GM23338 (cell line): ENCODE data around the gene TBC1D9. TPM values are rescaled to one million over a fixed set of nuclear protein-coding genes. Genes with fewer than 3 reads are reported as not detected.

Experiments
- ATAC-seq: fragments of 200-7000 bp; cut with Tn5 transposase; 3 replicates; pipeline ENCODE4 v1.9.1; 2020
- DNase-seq: peaks from one replicate; pipeline ENCODE4 v3.0.0-alpha.2; 2015; ENCODE audit warnings: low spot score
- H2AFZ ChIP-seq: fragments of 200-600 bp; sonication (generic); 2 replicates; pipeline ENCODE4 v1.8.0; 2016; ENCODE audit warnings: antibody characterized with exemption, mild to moderate bottlenecking, moderate library complexity
- H3F3A ChIP-seq: fragments of 200-600 bp; sonication (generic); replicated peaks from 2 replicates; pipeline ENCODE4 v1.8.0; 2017; ENCODE audit warnings: antibody characterized with exemption, mixed run types, low read depth
- H3K27ac ChIP-seq: fragments of 200-600 bp; sonication (generic); 2 replicates; pipeline ENCODE4 v1.6.1; 2016; ENCODE audit warnings: low read depth
- H3K27me3 ChIP-seq: fragments of 200-600 bp; sonication (generic); 2 replicates; pipeline ENCODE4 v1.8.0; 2016; ENCODE audit warnings: mild to moderate bottlenecking, mixed run types, moderate library complexity; ENCODE audit not compliant: insufficient read depth
- H3K36me3 ChIP-seq: fragments of 200-600 bp; sonication (generic); 2 replicates; pipeline ENCODE4 v1.8.0; 2016; ENCODE audit warnings: mild to moderate bottlenecking; ENCODE audit not compliant: insufficient read depth
- H3K4me1 ChIP-seq: fragments of 200-600 bp; sonication (generic); 2 replicates; pipeline ENCODE4 v1.8.0; 2016; ENCODE audit warnings: mild to moderate bottlenecking, moderate library complexity; ENCODE audit not compliant: insufficient read depth
- H3K4me2 ChIP-seq: fragments of 200-600 bp; sonication (generic); 2 replicates; pipeline ENCODE4 v1.7.1; 2017; ENCODE audit warnings: mixed run types
- H3K4me3 ChIP-seq: fragments of 200-600 bp; sonication (generic); 2 replicates; pipeline ENCODE4 v1.6.1; 2016; ENCODE audit warnings: mixed run types
- H3K79me2 ChIP-seq: fragments of 200-600 bp; sonication (generic); replicated peaks from 2 replicates; pipeline ENCODE4 v1.8.0; 2017; ENCODE audit warnings: mild to moderate bottlenecking; ENCODE audit not compliant: insufficient read depth
- H3K9me2 ChIP-seq: fragments of 200-600 bp; sonication (generic); 2 replicates; pipeline ENCODE4 v1.8.0; 2017; ENCODE audit not compliant: insufficient read depth
- H4K20me1 ChIP-seq: fragments of 200-600 bp; sonication (generic); replicated peaks from 2 replicates; pipeline ENCODE4 v1.8.0; 2017; ENCODE audit warnings: mild to moderate bottlenecking; ENCODE audit not compliant: insufficient read depth
- H3K27ac Mint-ChIP-seq: 2 replicates; pipeline ENCODE4 v1.8.0; 2020; ENCODE audit warnings: inconsistent platforms, mild to moderate bottlenecking, moderate library complexity, mixed read lengths
- H3K27me3 Mint-ChIP-seq: 3 replicates; pipeline ENCODE4 v1.8.0; 2022; ENCODE audit warnings: low read depth, mild to moderate bottlenecking, moderate library complexity, mixed read lengths, inconsistent platforms; ENCODE audit not compliant: insufficient read depth, poor library complexity
- H3K36me3 Mint-ChIP-seq: 3 replicates; pipeline ENCODE4 v1.8.0; 2021; ENCODE audit warnings: low read depth, mild to moderate bottlenecking, inconsistent platforms, moderate library complexity, mixed read lengths
- H3K4me1 Mint-ChIP-seq: 3 replicates; pipeline ENCODE4 v1.8.0; 2020; ENCODE audit warnings: mild to moderate bottlenecking, inconsistent platforms, mixed read lengths
- H3K4me3 Mint-ChIP-seq: 3 replicates; pipeline ENCODE4 v1.8.0; 2021; ENCODE audit warnings: moderate library complexity, mild to moderate bottlenecking, inconsistent platforms, mixed read lengths
- H3K9me3 Mint-ChIP-seq: 3 replicates; pipeline ENCODE4 v1.8.0; 2020; ENCODE audit warnings: moderate library complexity, mild to moderate bottlenecking, inconsistent platforms, mixed read lengths
- CREB1 ChIP-seq: fragments of 250-450 bp; sonication (Bioruptor Pico); IDR thresholded peaks from 2 replicates; pipeline ENCODE4 v1.5.0; 2020; ENCODE audit warnings: low read depth, mild to moderate bottlenecking, moderate library complexity
- EZH2 ChIP-seq: fragments of 200-600 bp; sonication (generic); IDR thresholded peaks from one replicate; pipeline ENCODE4 v1.8.0; 2017; ENCODE audit warnings: antibody characterized with exemption, mild to moderate bottlenecking, low read depth; ENCODE audit not compliant: unreplicated experiment
- EZH2phosphoT487 ChIP-seq: fragments of 200-600 bp; sonication (generic); IDR thresholded peaks from one replicate; pipeline ENCODE4 v1.8.1; 2018; ENCODE audit warnings: antibody characterized with exemption; ENCODE audit not compliant: unreplicated experiment
- JUNB ChIP-seq: IDR thresholded peaks from one replicate; pipeline ENCODE4 v1.6.1; 2016; ENCODE audit warnings: antibody characterized with exemption; ENCODE audit not compliant: unreplicated experiment
- POLR2AphosphoS5 ChIP-seq: IDR thresholded peaks from 2 replicates; pipeline ENCODE4 v1.6.1; 2016; ENCODE audit warnings: antibody characterized with exemption, low read depth
- REST ChIP-seq: IDR thresholded peaks from one replicate; pipeline ENCODE4 v1.6.1; 2018; ENCODE audit warnings: antibody characterized with exemption; ENCODE audit not compliant: unreplicated experiment
- ZNF331 ChIP-seq: fragments of 250-450 bp; sonication (Bioruptor Pico); IDR thresholded peaks from 2 replicates; pipeline ENCODE4 v1.5.0; 2020; ENCODE audit warnings: low read depth, mild to moderate bottlenecking, moderate library complexity
- polyA plus RNA-seq: library from polyadenylated mRNA; unstranded; fragments of >200 nt; fragmentation: Nextera tagmentation; extraction: Ambion mirVana; gene quantifications from 2 replicates; pipeline ENCODE4 v1.2.1, GENCODE V29; 2016
- total RNA-seq: library from RNA; depleted of rRNA; stranded (reverse); fragments of >200 nt; shearing (Covaris generic); gene quantifications from 2 replicates; pipeline ENCODE4 v1.2.3, GENCODE V29; 2014
- TF ChIP-seq, protein P1 (sequence below): fragments of 250-450 bp; sonication (Bioruptor Pico); IDR thresholded peaks from 2 replicates; pipeline ENCODE4 v1.5.0; 2020; ENCODE audit warnings: mild to moderate bottlenecking, moderate library complexity
- TF ChIP-seq, protein P2 (sequence below): IDR thresholded peaks from 2 replicates; pipeline ENCODE4 v1.6.1; 2016; ENCODE audit warnings: antibody characterized with exemption
- TF ChIP-seq, protein P3 (sequence below), 2 experiments: fragments of 200-600 bp in 1 of 2; sonication (generic) in 1 of 2; conservative IDR thresholded peaks; 2 replicates each; pipeline versions ENCODE4 v1.5.1 to v1.6.1; 2016 to 2017; ENCODE audit warnings: antibody characterized with exemption in 2 of 2, low read depth in 2 of 2, mild to moderate bottlenecking in 2 of 2, moderate library complexity in 1 of 2

The TBC1D9 gene
- total and polyA plus RNA-seq, 2 experiments from 2014 or later, result 0.03 to 0.56 TPM

DNA sequence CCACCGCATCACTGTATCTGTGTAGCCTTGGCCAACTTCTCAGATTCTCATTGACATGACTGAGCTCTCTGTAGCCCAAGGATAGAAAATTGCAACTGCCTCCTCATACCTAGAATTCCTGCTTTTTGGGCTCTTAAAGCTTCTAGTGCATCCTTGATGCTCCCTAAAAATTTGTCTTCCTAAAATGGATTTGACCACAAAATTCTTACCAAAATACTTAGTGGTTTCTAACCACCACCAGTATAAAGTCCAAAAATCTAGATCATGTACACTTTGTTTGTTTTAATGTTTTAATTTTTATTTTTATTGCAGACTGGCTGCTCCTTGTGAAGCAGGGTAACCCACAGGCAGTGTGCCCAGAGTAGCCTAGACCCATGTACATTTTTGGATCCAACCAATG, 75.5 kb downstream of the TBC1D9 start:
- Mint-ChIP-seq H3K27me3 (no peaks in the 10 kb centered on the region), H3K4me1 (no peaks in the 10 kb centered on the region), H3K9me3 (no peaks in the 10 kb centered on the region), H3K27ac (no peak overlapping the region), H3K4me3 (no peak overlapping the region), H3K36me3 (no peaks in the 10 kb centered on the region)
- H2AFZ ChIP-seq, result no peak overlapping the region
- H3K36me3 ChIP-seq, result no peaks in the 10 kb centered on the region
- H3F3A ChIP-seq, result no peaks in the 10 kb centered on the region
- no peaks in the 10 kb centered on the region for H3K4me1 ChIP-seq
- H3K4me2 ChIP-seq, result no peak overlapping the region
- H3K79me2 ChIP-seq, result no peaks in the 10 kb centered on the region
- H3K27ac ChIP-seq, result no peak overlapping the region
- no peak for TF ChIP-seq ZNF331 (CRISPR knock-in tag)
- no peaks in the 10 kb centered on the region for H3K9me2 ChIP-seq
- DNase-seq, result no peak
- H3K4me3 ChIP-seq, result no peak overlapping the region
- H4K20me1 ChIP-seq, result no peaks in the 10 kb centered on the region
- no peak for ATAC-seq
- H3K27me3 ChIP-seq, result no peaks in the 10 kb centered on the region

DNA sequence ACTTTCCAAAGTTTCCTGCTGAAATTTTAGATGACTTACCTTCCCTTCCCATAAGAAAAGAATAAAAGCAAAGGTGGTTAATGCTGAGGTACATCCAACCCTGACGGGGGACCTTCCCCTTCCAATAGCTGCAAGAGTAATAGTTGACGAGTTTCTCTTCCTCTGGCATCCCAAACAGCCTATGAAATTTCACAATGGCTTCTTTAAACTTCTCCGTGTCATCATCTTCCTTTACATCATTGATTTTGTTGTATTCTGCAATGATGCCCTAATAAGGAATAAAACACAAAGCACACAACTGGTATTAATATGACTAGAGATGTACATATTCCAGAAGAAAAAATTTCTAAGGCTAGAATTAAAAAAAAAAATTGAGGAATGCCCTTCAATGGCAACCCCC, 76.6 kb downstream of the TBC1D9 start:
- ATAC-seq (no peak), DNase-seq (no peak)
- Histone ChIP-seq H3K27ac (no peak overlapping the region), H3K4me3 (no peak overlapping the region), H3K9me2 (no peaks in the 10 kb centered on the region), H3F3A (no peaks in the 10 kb centered on the region), H3K4me1 (no peaks in the 10 kb centered on the region), H4K20me1 (no peaks in the 10 kb centered on the region), H3K4me2 (no peak overlapping the region), H3K79me2 (no peaks in the 10 kb centered on the region), H3K27me3 (no peaks in the 10 kb centered on the region), H3K36me3 (no peaks in the 10 kb centered on the region), H2AFZ (no peak overlapping the region)
- no peaks in the 10 kb centered on the region for H3K9me3 Mint-ChIP-seq
- no peaks in the 10 kb centered on the region for H3K4me1 Mint-ChIP-seq
- H3K4me3 Mint-ChIP-seq, result no peak overlapping the region
- H3K27me3 Mint-ChIP-seq, result no peaks in the 10 kb centered on the region
- no peak overlapping the region for H3K27ac Mint-ChIP-seq
- H3K36me3 Mint-ChIP-seq, result no peaks in the 10 kb centered on the region
- TF ChIP-seq POLR2AphosphoS5 (no peak), CREB1 (CRISPR knock-in tag) (no peak), EZH2 (no peak), REST (no peak), JUNB (no peak), ZNF331 (CRISPR knock-in tag) (no peak), EZH2phosphoT487 (no peak)
- TF ChIP-seq, protein P1, sequence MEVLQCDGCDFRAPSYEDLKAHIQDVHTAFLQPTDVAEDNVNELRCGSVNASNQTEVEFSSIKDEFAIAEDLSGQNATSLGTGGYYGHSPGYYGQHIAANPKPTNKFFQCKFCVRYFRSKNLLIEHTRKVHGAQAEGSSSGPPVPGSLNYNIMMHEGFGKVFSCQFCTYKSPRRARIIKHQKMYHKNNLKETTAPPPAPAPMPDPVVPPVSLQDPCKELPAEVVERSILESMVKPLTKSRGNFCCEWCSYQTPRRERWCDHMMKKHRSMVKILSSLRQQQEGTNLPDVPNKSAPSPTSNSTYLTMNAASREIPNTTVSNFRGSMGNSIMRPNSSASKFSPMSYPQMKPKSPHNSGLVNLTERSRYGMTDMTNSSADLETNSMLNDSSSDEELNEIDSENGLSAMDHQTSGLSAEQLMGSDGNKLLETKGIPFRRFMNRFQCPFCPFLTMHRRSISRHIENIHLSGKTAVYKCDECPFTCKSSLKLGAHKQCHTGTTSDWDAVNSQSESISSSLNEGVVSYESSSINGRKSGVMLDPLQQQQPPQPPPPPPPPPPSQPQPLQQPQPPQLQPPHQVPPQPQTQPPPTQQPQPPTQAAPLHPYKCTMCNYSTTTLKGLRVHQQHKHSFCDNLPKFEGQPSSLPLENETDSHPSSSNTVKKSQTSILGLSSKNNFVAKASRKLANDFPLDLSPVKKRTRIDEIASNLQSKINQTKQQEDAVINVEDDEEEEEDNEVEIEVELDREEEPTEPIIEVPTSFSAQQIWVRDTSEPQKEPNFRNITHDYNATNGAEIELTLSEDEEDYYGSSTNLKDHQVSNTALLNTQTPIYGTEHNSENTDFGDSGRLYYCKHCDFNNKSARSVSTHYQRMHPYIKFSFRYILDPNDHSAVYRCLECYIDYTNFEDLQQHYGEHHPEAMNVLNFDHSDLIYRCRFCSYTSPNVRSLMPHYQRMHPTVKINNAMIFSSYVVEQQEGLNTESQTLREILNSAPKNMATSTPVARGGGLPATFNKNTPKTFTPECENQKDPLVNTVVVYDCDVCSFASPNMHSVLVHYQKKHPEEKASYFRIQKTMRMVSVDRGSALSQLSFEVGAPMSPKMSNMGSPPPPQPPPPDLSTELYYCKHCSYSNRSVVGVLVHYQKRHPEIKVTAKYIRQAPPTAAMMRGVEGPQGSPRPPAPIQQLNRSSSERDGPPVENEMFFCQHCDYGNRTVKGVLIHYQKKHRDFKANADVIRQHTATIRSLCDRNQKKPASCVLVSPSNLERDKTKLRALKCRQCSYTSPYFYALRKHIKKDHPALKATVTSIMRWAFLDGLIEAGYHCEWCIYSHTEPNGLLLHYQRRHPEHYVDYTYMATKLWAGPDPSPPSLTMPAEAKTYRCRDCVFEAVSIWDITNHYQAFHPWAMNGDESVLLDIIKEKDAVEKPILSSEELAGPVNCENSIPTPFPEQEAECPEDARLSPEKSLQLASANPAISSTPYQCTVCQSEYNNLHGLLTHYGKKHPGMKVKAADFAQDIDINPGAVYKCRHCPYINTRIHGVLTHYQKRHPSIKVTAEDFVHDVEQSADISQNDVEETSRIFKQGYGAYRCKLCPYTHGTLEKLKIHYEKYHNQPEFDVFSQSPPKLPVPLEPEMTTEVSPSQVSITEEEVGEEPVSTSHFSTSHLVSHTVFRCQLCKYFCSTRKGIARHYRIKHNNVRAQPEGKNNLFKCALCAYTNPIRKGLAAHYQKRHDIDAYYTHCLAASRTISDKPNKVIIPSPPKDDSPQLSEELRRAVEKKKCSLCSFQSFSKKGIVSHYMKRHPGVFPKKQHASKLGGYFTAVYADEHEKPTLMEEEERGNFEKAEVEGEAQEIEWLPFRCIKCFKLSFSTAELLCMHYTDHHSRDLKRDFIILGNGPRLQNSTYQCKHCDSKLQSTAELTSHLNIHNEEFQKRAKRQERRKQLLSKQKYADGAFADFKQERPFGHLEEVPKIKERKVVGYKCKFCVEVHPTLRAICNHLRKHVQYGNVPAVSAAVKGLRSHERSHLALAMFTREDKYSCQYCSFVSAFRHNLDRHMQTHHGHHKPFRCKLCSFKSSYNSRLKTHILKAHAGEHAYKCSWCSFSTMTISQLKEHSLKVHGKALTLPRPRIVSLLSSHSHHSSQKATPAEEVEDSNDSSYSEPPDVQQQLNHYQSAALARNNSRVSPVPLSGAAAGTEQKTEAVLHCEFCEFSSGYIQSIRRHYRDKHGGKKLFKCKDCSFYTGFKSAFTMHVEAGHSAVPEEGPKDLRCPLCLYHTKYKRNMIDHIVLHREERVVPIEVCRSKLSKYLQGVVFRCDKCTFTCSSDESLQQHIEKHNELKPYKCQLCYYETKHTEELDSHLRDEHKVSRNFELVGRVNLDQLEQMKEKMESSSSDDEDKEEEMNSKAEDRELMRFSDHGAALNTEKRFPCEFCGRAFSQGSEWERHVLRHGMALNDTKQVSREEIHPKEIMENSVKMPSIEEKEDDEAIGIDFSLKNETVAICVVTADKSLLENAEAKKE (CRISPR knock-in tag), result no peak
- TF ChIP-seq, protein P2, sequence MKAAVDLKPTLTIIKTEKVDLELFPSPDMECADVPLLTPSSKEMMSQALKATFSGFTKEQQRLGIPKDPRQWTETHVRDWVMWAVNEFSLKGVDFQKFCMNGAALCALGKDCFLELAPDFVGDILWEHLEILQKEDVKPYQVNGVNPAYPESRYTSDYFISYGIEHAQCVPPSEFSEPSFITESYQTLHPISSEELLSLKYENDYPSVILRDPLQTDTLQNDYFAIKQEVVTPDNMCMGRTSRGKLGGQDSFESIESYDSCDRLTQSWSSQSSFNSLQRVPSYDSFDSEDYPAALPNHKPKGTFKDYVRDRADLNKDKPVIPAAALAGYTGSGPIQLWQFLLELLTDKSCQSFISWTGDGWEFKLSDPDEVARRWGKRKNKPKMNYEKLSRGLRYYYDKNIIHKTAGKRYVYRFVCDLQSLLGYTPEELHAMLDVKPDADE, result no peak
- TF ChIP-seq, protein P3, sequence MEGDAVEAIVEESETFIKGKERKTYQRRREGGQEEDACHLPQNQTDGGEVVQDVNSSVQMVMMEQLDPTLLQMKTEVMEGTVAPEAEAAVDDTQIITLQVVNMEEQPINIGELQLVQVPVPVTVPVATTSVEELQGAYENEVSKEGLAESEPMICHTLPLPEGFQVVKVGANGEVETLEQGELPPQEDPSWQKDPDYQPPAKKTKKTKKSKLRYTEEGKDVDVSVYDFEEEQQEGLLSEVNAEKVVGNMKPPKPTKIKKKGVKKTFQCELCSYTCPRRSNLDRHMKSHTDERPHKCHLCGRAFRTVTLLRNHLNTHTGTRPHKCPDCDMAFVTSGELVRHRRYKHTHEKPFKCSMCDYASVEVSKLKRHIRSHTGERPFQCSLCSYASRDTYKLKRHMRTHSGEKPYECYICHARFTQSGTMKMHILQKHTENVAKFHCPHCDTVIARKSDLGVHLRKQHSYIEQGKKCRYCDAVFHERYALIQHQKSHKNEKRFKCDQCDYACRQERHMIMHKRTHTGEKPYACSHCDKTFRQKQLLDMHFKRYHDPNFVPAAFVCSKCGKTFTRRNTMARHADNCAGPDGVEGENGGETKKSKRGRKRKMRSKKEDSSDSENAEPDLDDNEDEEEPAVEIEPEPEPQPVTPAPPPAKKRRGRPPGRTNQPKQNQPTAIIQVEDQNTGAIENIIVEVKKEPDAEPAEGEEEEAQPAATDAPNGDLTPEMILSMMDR (conservative IDR thresholded peaks at IDR 0.05; ENCODE audit: low read depth in 2 of 2), result no peak
